AG08395 (cell line): ENCODE results near the gene DNAI4.

Experiments used
- DNase-seq: peaks from one replicate; pipeline ENCODE4 v3.0.0; 2012; ENCODE audit warnings: mixed read lengths, low spot score

Gene DNAI4

GRCh38 chr1:66764994-66765578 is 159.6 kb downstream of the DNAI4 start:
- DNase-seq = peak; percentile 64
